BLaER1 treated with 17β-estradiol and CSF1 and Interleukin-3, amounts not matched to agents 10 nM and 100 nM (cell line): ENCODE measurements around the gene CLCNKB.

Source experiments
- H3K27ac ChIP-seq, 11 experiments: shearing (Covaris generic); formaldehyde crosslinking; 2 replicates each; pipeline ENCODE4 v1.8.1; 2022
- H3K27me3 ChIP-seq, 11 experiments: shearing (Covaris generic); formaldehyde crosslinking; 2 replicates each; pipeline ENCODE4 v1.8.1; 2022
- H3K36me3 ChIP-seq, 11 experiments: shearing (Covaris generic); formaldehyde crosslinking; 2 replicates each; pipeline ENCODE4 v1.8.1; 2022
- H3K4me1 ChIP-seq, 10 experiments: shearing (Covaris generic); formaldehyde crosslinking; 2 replicates each; pipeline ENCODE4 v1.8.1; 2022
- H3K4me2 ChIP-seq, 11 experiments: shearing (Covaris generic); formaldehyde crosslinking; 2 replicates each; pipeline ENCODE4 v1.8.1; 2022
- H3K4me3 ChIP-seq, 10 experiments: shearing (Covaris generic); formaldehyde crosslinking; 2 replicates each; pipeline ENCODE4 v1.8.1; 2022
- H3K9ac ChIP-seq, 11 experiments: shearing (Covaris generic); formaldehyde crosslinking; 2 replicates each; pipeline ENCODE4 v1.8.1; 2022
- H3K9me3 ChIP-seq, 11 experiments: shearing (Covaris generic); formaldehyde crosslinking; replicated peaks in 1 of 11; 2 replicates each; pipeline ENCODE4 v1.8.1; 2022
- H4K20me1 ChIP-seq, 11 experiments: shearing (Covaris generic); formaldehyde crosslinking; 2 replicates each; pipeline ENCODE4 v1.8.1; 2022
- Cebpa-rat ChIP-seq, 11 experiments: shearing (Covaris generic); IDR thresholded peaks; 2 replicates each; pipeline ENCODE4 v1.8.1; 2022

The CLCNKB gene

GRCh38 chr1:16082283-16083038 is 38.9 kb downstream of the CLCNKB start:
- Histone ChIP-seq H3K27me3 (no peaks in the 10 kb centered on the region), H3K4me2 (no peak overlapping the region), H4K20me1 (peaks cover 0 to 6% (median 0%) of the 10 kb centered on the region in 11 experiments; a peak in 1 of 22 replicates), H3K36me3 (no peaks in the 10 kb centered on the region), H3K9me3 (no peaks in the 10 kb centered on the region), H3K9ac (peak overlapping the region in 1 of 11 experiments; percentile 41; a peak in 2 of 22 replicates), H3K27ac (no peak overlapping the region), H3K4me3 (no peak overlapping the region), H3K4me1 (peaks cover 9 to 20% (median 14%) of the 10 kb centered on the region in 10 experiments)
- no peak for TF ChIP-seq Cebpa-rat (IDR thresholded peaks at IDR 0.05)

DNA sequence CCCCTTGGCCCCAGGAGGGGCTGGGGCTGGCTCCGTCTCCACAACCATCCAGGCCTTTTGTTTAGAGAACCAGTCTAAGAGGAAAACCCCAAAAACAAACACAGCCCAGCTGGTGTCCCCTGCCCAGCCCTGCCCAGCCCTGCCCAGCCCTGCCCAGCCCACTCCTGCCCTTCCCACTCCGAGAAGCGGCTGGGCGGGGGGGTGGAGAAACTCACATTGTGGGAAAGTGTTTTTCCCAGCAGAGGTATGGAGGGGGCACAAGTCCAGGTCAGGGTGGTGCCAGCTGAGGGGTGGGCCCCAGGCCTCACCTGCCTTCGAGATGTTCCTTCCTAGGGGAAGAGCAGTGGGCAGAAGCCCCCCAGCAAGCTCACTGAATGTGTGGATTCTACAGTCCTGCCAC is 39.9 kb downstream of the CLCNKB start:
- H3K4me1 ChIP-seq, result peaks cover 19 to 30% (median 24%) of the 10 kb centered on the region in 10 experiments
- no peaks in the 10 kb centered on the region for H3K27me3 ChIP-seq
- no peak overlapping the region for H3K27ac ChIP-seq
- no peak overlapping the region for H3K4me3 ChIP-seq
- H4K20me1 ChIP-seq, result peaks cover 0 to 6% (median 0%) of the 10 kb centered on the region in 11 experiments; a peak in 2 of 22 replicates
- H3K4me2 ChIP-seq, result no peak overlapping the region
- H3K9me3 ChIP-seq, result no peaks in the 10 kb centered on the region
- H3K36me3 ChIP-seq, result no peaks in the 10 kb centered on the region
- no peak for TF ChIP-seq Cebpa-rat (IDR thresholded peaks at IDR 0.05)
- H3K9ac ChIP-seq, result no peak overlapping the region

DNA sequence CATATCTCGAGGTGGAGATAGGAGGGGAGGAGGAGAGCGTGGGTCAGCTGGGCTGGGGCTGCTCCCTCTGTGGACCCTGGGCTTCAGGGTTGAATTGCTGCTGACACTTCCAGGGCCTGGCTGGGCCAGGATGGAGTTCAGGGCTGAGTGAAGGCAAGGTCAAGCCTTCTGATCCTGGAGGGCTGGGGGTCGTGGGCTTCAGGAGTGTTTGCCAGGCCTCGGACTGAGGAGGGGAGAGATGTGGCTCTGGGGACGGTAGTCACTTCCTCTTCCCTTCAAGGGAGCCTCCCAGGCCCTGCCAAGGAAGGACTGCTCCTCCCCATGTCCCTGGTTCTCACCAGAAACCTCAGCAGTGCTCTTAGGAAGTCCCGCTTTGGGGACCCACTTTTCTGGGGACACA is 41.9 kb downstream of the CLCNKB start:
- H3K4me3 ChIP-seq, result no peak overlapping the region
- peak overlapping the region in 2 of 11 experiments; percentile 18 to 41; a peak in 2 of 22 replicates for H3K9ac ChIP-seq
- H4K20me1 ChIP-seq, result peaks cover 0 to 6% (median 0%) of the 10 kb centered on the region in 11 experiments; a peak in 2 of 22 replicates
- peak overlapping the region; percentile 12 to 67 (median 43); a peak in 18 of 22 replicates for H3K4me2 ChIP-seq
- peaks cover 28 to 41% (median 33%) of the 10 kb centered on the region in 10 experiments for H3K4me1 ChIP-seq
- H3K27me3 ChIP-seq, result 0 out of 22 replicates have a peak, but pooled peaks cover 0 to 4% (median 0%) of the 10 kb centered on the region in 11 experiments
- TF ChIP-seq Cebpa-rat (IDR thresholded peaks at IDR 0.05), result no peak
- no peak overlapping the region; a peak in 1 of 22 replicates for H3K27ac ChIP-seq
- H3K9me3 ChIP-seq, result no peaks in the 10 kb centered on the region
- no peaks in the 10 kb centered on the region for H3K36me3 ChIP-seq

GRCh38 chr1:16087733-16088132 is 44.2 kb downstream of the CLCNKB start:
- Histone ChIP-seq H3K4me1 (peaks cover 28 to 41% (median 33%) of the 10 kb centered on the region in 10 experiments), H3K27me3 (peaks cover 0 to 8% (median 0%) of the 10 kb centered on the region in 11 experiments; a peak in 2 of 22 replicates), H3K4me3 (no peak overlapping the region), H3K4me2 (peak overlapping the region; percentile 61 to 94 (median 81)), H3K9ac (peak overlapping the region in 4 of 11 experiments; percentile 0 to 62 (median 31); a peak in 3 of 22 replicates), H3K27ac (peak overlapping the region in 2 of 11 experiments; percentile 61 to 73; a peak in 3 of 22 replicates), H3K36me3 (no peaks in the 10 kb centered on the region), H3K9me3 (no peaks in the 10 kb centered on the region), H4K20me1 (peaks cover 0 to 10% (median 0%) of the 10 kb centered on the region in 11 experiments; a peak in 2 of 22 replicates)
- TF ChIP-seq Cebpa-rat (IDR thresholded peaks at IDR 0.05), result no peak

GRCh38 chr1:16088351-16088911 is 44.8 kb downstream of the CLCNKB start:
- H3K27me3 ChIP-seq, result peaks cover 0 to 8% (median 0%) of the 10 kb centered on the region in 11 experiments; a peak in 2 of 22 replicates
- no peaks in the 10 kb centered on the region for H3K36me3 ChIP-seq
- no peak for TF ChIP-seq Cebpa-rat (IDR thresholded peaks at IDR 0.05)
- H3K9me3 ChIP-seq, result no peaks in the 10 kb centered on the region
- peak overlapping the region in 6 of 11 experiments; percentile 1 to 67 (median 39); a peak in 6 of 22 replicates for H3K9ac ChIP-seq
- peak overlapping the region in 4 of 11 experiments; percentile 1 to 73 (median 62); a peak in 6 of 22 replicates for H3K27ac ChIP-seq
- H3K4me2 ChIP-seq, result peak overlapping the region; percentile 61 to 94 (median 81)
- peaks cover 28 to 41% (median 33%) of the 10 kb centered on the region in 10 experiments for H3K4me1 ChIP-seq
- H3K4me3 ChIP-seq, result no peak overlapping the region
- H4K20me1 ChIP-seq, result peaks cover 0 to 10% (median 0%) of the 10 kb centered on the region in 11 experiments; a peak in 2 of 22 replicates

DNA sequence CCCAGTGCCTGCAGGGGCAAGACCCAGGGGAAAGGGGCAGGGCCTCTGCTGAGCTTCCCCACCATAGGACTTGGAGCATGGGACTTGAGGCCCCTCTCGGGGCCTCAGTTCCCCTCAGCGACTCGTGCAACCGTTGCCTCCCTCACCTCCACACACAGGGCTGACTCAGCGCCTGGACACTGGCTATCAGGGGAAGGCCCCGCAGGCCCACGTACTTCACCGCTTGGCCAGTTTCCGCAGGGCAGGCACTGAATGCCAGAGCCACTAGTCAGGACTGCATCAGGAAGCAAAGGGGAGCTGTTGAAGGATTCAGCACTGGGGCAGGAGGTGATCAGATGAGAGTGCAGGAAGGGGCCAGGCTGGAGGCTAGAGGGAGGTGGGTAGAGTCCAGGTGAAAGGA is 45.4 kb downstream of the CLCNKB start:
- Histone ChIP-seq H3K4me2 (peak overlapping the region; percentile 61 to 94 (median 81)), H3K4me3 (no peak overlapping the region), H3K4me1 (peaks cover 28 to 41% (median 33%) of the 10 kb centered on the region in 10 experiments), H3K9ac (peak overlapping the region in 4 of 11 experiments; percentile 37 to 67 (median 52); a peak in 4 of 22 replicates), H4K20me1 (peaks cover 0 to 10% (median 0%) of the 10 kb centered on the region in 11 experiments; a peak in 2 of 22 replicates), H3K27me3 (peaks cover 0 to 8% (median 0%) of the 10 kb centered on the region in 11 experiments; a peak in 2 of 22 replicates), H3K27ac (peak overlapping the region in 3 of 11 experiments; percentile 61 to 73 (median 62); a peak in 5 of 22 replicates), H3K36me3 (no peaks in the 10 kb centered on the region), H3K9me3 (no peaks in the 10 kb centered on the region)
- TF ChIP-seq Cebpa-rat (IDR thresholded peaks at IDR 0.05), result no peak

DNA sequence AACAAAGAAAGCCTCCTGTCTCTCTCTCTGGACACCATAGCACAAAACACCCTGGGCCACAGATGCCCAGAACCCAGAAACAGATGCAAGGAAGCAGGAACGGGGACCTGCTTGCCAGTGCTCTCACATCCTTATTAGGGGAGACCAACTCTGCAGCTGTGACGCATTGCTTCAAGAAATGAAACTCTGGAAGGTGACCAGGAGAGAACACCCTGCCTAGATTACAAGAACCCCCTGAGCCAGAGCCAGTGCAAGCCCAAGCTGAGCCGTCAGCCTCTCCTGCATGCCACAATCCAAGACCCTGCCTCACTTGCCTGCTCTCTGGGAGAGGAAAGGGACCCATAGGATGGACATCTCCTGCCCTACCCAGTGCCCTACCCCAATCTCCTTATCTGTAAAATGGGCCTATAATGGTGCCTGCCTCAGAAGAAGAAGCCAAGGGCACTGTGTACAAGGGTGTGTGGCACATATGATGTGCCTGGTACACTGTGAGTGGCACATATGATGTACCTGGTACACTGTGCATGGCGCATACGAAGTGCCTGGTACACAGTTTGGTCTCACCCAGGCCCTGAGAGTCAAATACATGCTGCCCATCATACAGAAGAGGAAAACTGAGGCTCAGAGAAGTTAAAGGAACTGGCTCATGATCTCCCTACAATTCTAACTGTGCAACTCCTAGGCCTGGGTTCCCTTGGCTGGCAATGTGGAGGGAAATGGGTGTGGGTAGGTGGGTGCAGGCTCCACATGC is 46.7 kb downstream of the CLCNKB start:
- TF ChIP-seq Cebpa-rat (IDR thresholded peaks at IDR 0.05), result no peak
- Histone ChIP-seq H3K36me3 (no peaks in the 10 kb centered on the region), H3K9ac (no peak overlapping the region), H3K27me3 (peaks cover 0 to 8% (median 0%) of the 10 kb centered on the region in 11 experiments; a peak in 2 of 22 replicates), H4K20me1 (peaks cover 0 to 10% (median 0%) of the 10 kb centered on the region in 11 experiments; a peak in 2 of 22 replicates), H3K4me1 (peaks cover 27 to 40% (median 33%) of the 10 kb centered on the region in 10 experiments), H3K4me2 (peak overlapping the region in 8 of 11 experiments; percentile 13 to 47 (median 24); a peak in 10 of 22 replicates), H3K4me3 (no peak overlapping the region), H3K9me3 (no peaks in the 10 kb centered on the region), H3K27ac (no peak overlapping the region)

DNA sequence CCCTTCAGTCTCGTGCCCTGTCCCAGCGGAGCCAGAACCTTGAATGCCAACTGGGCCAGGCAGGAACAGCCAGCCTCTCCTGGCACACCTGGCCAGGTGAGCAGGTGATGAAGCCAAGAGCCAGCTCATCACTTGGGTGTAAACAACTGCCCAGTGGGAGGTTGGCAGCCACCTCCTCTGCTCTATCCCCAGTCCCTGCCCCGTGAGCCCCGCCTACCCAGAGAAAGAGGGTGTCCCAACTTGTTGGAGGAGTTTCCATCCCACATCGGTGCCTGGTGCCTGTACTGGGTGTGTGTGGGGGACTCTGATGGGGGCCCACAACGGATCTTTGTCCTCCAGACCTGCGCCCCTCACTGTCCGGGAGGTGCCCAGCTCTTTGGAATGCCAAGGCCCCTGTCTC is 47.7 kb downstream of the CLCNKB start:
- H3K27me3 ChIP-seq, result peaks cover 0 to 14% (median 0%) of the 10 kb centered on the region in 11 experiments; a peak in 2 of 22 replicates

More for the DNA sequence above, 47.7 kb downstream of the CLCNKB start:
- Histone ChIP-seq H3K9ac (no peak overlapping the region), H3K9me3 (no peaks in the 10 kb centered on the region), H3K4me2 (no peak overlapping the region), H3K4me1 (peaks cover 17 to 34% (median 26%) of the 10 kb centered on the region in 10 experiments), H3K36me3 (no peaks in the 10 kb centered on the region), H3K27ac (no peak overlapping the region), H3K4me3 (no peak overlapping the region), H4K20me1 (peaks cover 0 to 10% (median 0%) of the 10 kb centered on the region in 11 experiments; a peak in 2 of 22 replicates)
- no peak for TF ChIP-seq Cebpa-rat (IDR thresholded peaks at IDR 0.05)
